Measurements from ENCODE around the gene PHOX2B. TPM values are rescaled to one million over a fixed set of nuclear protein-coding genes. Genes with fewer than 3 reads are reported as not detected.

PHOX2B gene
- total RNA-seq, 4 donors from 2014 or later, result not detected

- 64 to 80% methylated on average over 3 of the region's 3 CpGs for WGBS, 2 donors
- no peaks in the 10 kb centered on the region for H3K36me3 ChIP-seq
- no peak for DNase-seq (ENCODE audit: low spot score in 2 of 2)
- no peak for TF ChIP-seq POLR2A (IDR thresholded peaks at IDR 0.05)
- no peak for TF ChIP-seq CTCF (IDR thresholded peaks at IDR 0.05)
- TF ChIP-seq EP300 (IDR thresholded peaks at IDR 0.05), result no peak
- no peak overlapping the region for H3K4me3 ChIP-seq
- H3K27ac ChIP-seq, result no peak overlapping the region
- no peaks in the 10 kb centered on the region for H3K9me3 ChIP-seq
- H3K4me1 ChIP-seq, result no peaks in the 10 kb centered on the region
- peaks cover 0 to 4% of the 10 kb centered on the region in 2 donors for H3K27me3 ChIP-seq
Observed at GRCh38 chr4:41703785-41704184, 44.7 kb downstream of the PHOX2B start.

GRCh38 chr4:41702770-41703169, 45.8 kb downstream of the PHOX2B start:
- TF ChIP-seq EP300 (IDR thresholded peaks at IDR 0.05), result no peak
- no peak for TF ChIP-seq CTCF (IDR thresholded peaks at IDR 0.05)
- no peak for TF ChIP-seq POLR2A (IDR thresholded peaks at IDR 0.05)
- WGBS, 2 donors, result 71 to 75% methylated on average over 4 of the region's 4 CpGs
- Histone ChIP-seq H3K27ac (no peak overlapping the region), H3K27me3 (peaks cover 0 to 2% of the 10 kb centered on the region in 2 donors), H3K4me3 (no peak overlapping the region), H3K36me3 (no peaks in the 10 kb centered on the region), H3K4me1 (no peaks in the 10 kb centered on the region), H3K9me3 (no peaks in the 10 kb centered on the region)
- DNase-seq (ENCODE audit: low spot score in 2 of 2), result no peak

GRCh38 chr4:41701983-41702382, 46.5 kb downstream of the PHOX2B start:
- Histone ChIP-seq H3K27ac (no peak overlapping the region), H3K4me3 (no peak overlapping the region), H3K27me3 (no peaks in the 10 kb centered on the region), H3K36me3 (no peaks in the 10 kb centered on the region), H3K4me1 (no peaks in the 10 kb centered on the region), H3K9me3 (no peaks in the 10 kb centered on the region)
- TF ChIP-seq EP300 (IDR thresholded peaks at IDR 0.05), result no peak
- no peak for TF ChIP-seq CTCF (IDR thresholded peaks at IDR 0.05)
- no peak for TF ChIP-seq POLR2A (IDR thresholded peaks at IDR 0.05)
- 89% methylated on average over 3 of the region's 3 CpGs for WGBS, 2 donors
- DNase-seq (ENCODE audit: low spot score in 2 of 2), result no peak

- Histone ChIP-seq H3K27me3 (no peaks in the 10 kb centered on the region), H3K4me1 (no peaks in the 10 kb centered on the region), H3K36me3 (peaks cover 0 to 6% (median 0%) of the 10 kb centered on the region in 3 donors), H3K4me3 (no peak overlapping the region), H3K27ac (no peak overlapping the region), H3K9me3 (no peaks in the 10 kb centered on the region)
- TF ChIP-seq POLR2A (IDR thresholded peaks at IDR 0.05), result no peak
- no peak for TF ChIP-seq EP300 (IDR thresholded peaks at IDR 0.05)
- TF ChIP-seq CTCF (IDR thresholded peaks at IDR 0.05), result no peak
- 79 to 83% methylated on average over 4 of the region's 4 CpGs for WGBS, 2 donors
- DNase-seq (ENCODE audit: low spot score in 2 of 2), result no peak
Observed at GRCh38 chr4:41696763-41697162, 51.8 kb downstream of the PHOX2B start.

GRCh38 chr4:41696131-41696530, 52.4 kb downstream of the PHOX2B start:
- no peaks in the 10 kb centered on the region for H3K9me3 ChIP-seq
- H3K36me3 ChIP-seq, result peaks cover 0 to 8% (median 0%) of the 10 kb centered on the region in 3 donors
- no peak overlapping the region for H3K27ac ChIP-seq
- no peak for DNase-seq (ENCODE audit: low spot score in 2 of 2)
- TF ChIP-seq CTCF (IDR thresholded peaks at IDR 0.05) (no peak), EP300 (IDR thresholded peaks at IDR 0.05) (no peak), POLR2A (IDR thresholded peaks at IDR 0.05) (no peak)
- no peaks in the 10 kb centered on the region for H3K4me1 ChIP-seq
- WGBS, 2 donors, result 84 to 88% methylated on average over 3 of the region's 3 CpGs
- H3K27me3 ChIP-seq, result no peaks in the 10 kb centered on the region
- no peak overlapping the region for H3K4me3 ChIP-seq

Small RNAs within 50 kb of the gene (small RNA-seq; reads per million reads assigned to genes)
- not detected for gene RNU1-49P

Other genes starting within 250 kb of the PHOX2B start
- 100 to 1,000 TPM in 1 of 4 donors, 10 to 100 TPM in 3; 57.6 to 106 (median 90.5) TPM for gene LIMCH1, start 210.6 kb downstream of the PHOX2B start, total RNA-seq
- 10 to 100 TPM; 40.2 to 76.4 (median 43.1) TPM for gene TMEM33, start 186.7 kb upstream of the PHOX2B start, total RNA-seq
- gene DCAF4L1, start 233.0 kb upstream of the PHOX2B start, total RNA-seq, result under 1 TPM in 3 of 4 donors, not detected in 1; under 0.01 to 0.30 (median 0.21) TPM
- gene SLC30A9, start 241.8 kb upstream of the PHOX2B start, total RNA-seq, result 10 to 100 TPM; 48.5 to 65.3 (median 62.1) TPM